Stimulated activated CD4-positive, alpha-beta T cell treated with anti-CD3 and anti-CD28 coated beads, TNF-alpha, amount 100 ng/mL, for 24 hours (primary cell): ENCODE data around the gene RUNX2.
A peak's percentile ranks its signal among the peaks of the same experiment; 100 is the strongest.

ENCODE experiments used
- DNase-seq, 3 experiments: peaks; one replicate each; pipeline ENCODE4 v3.0.0-alpha.2; 2020; ENCODE audit warnings: low read depth in 3 of 3

The RUNX2 gene

GRCh38 chr6:45704056-45704800, 376.1 kb downstream of the RUNX2 start:
- no peak for DNase-seq

GRCh38 chr6:45705137-45705855, 377.2 kb downstream of the RUNX2 start:
- DNase-seq = no peak

GRCh38 chr6:45706319-45706718, 378.2 kb downstream of the RUNX2 start:
- DNase-seq = peak in 1 of 3 experiments; percentile 34

GRCh38 chr6:45707176-45707575, 379.0 kb downstream of the RUNX2 start:
- no peak for DNase-seq

GRCh38 chr6:45709781-45710220, 381.7 kb downstream of the RUNX2 start:
- DNase-seq = peak in 1 of 3 experiments; percentile 43

GRCh38 chr6:45710304-45710821, 382.2 kb downstream of the RUNX2 start:
- peak; percentile 75 to 92 (median 90) for DNase-seq

GRCh38 chr6:45712076-45712475, 383.9 kb downstream of the RUNX2 start:
- DNase-seq = no peak

- no peak for DNase-seq
Measured at GRCh38 chr6:45712786-45713185, 384.7 kb downstream of the RUNX2 start.
